Activated T-cell treated with anti-CD3 and anti-CD28 coated beads, Interleukin-2, amount 50 U/mL, for 72 hours (primary cell): ENCODE measurements around the gene ADAMTSL4. TPM values are rescaled to one million over a fixed set of nuclear protein-coding genes. Genes with fewer than 3 reads are reported as not detected.
"Not testable (repeated sequence)": the region's sequence is repeated elsewhere in the genome, so short reads cannot be mapped to it uniquely, and the experiment has no call there.

Experiments used
- ATAC-seq, 2 donors: fragments of 150-1000 bp; cut with Tn5 transposase; replicated peaks in 1 of 2; 2 replicates each; pipeline ENCODE4 v1.10.0; 2021; ENCODE audit warnings: moderate library complexity in 2 of 2, mild to moderate bottlenecking in 1 of 2
- DNase-seq, 2 donors: peaks; one replicate each; pipeline ENCODE4 v3.0.0; 2021 to 2022; ENCODE audit warnings: mixed read lengths in 1 of 2
- H3K27ac Mint-ChIP-seq: one replicate; pipeline ENCODE4 v1.8.0; 2022; ENCODE audit warnings: mild to moderate bottlenecking, moderate library complexity, mixed read lengths
- H3K27me3 Mint-ChIP-seq: one replicate; pipeline ENCODE4 v1.8.0; 2022; ENCODE audit warnings: low read depth, mixed read lengths
- H3K36me3 Mint-ChIP-seq, 2 donors: one replicate each; pipeline ENCODE4 v1.8.0; 2022; ENCODE audit warnings: mixed read lengths in 2 of 2, mild to moderate bottlenecking in 1 of 2; ENCODE audit not compliant: insufficient read depth in 2 of 2
- H3K4me1 Mint-ChIP-seq: one replicate; pipeline ENCODE4 v1.8.0; 2022; ENCODE audit warnings: low read depth, mixed read lengths
- H3K4me3 Mint-ChIP-seq, 2 donors: one replicate each; pipeline ENCODE4 v1.8.0; 2022; ENCODE audit warnings: mild to moderate bottlenecking in 2 of 2, mixed read lengths in 2 of 2, moderate library complexity in 2 of 2
- H3K9me3 Mint-ChIP-seq, 2 donors: one replicate each; pipeline ENCODE4 v1.8.0; 2022; ENCODE audit warnings: mixed read lengths in 2 of 2
- total RNA-seq, 2 donors: library from RNA; stranded (reverse); gene quantifications; one replicate each; pipeline ENCODE4 v1.2.3, GENCODE V29; 2022

ADAMTSL4 gene
- total RNA-seq, 2 donors from 2014 or later: 0.86 to 2.6 TPM

DNA sequence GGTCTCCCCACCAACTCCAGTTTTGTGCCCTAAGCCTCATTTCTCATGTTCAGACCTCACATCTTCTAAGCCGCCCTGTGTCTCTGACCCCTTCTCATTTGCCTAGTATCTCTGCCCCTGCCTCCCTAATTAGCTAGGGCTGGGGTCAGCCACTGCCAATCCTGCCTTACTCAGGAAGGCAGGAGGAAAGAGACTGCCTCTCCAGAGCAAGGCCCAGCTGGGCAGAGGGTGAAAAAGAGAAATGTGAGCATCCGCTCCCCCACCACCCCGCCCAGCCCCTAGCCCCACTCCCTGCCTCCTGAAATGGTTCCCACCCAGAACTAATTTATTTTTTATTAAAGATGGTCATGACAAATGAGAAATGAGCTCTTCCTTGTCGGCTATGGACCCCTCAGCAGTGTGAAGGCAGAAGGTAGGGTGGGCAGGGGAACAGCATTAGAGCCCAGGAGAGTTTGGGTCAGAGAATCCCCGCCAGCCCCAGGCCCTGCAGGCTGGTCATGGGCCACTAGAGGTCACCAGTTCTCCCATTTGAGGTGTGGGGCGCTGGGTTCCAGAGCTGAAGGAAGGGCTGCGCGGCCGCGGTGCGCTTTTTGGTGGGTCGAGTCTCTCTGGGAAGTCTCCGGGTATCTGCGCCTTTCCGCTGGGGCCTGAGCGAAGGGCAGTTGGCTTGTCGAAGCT, 11.5 kb downstream of the ADAMTSL4 start:
- H3K27me3 Mint-ChIP-seq: no peaks in the 10 kb centered on the region
- H3K27ac Mint-ChIP-seq: peak overlapping the region; percentile 100
- peak; percentile 92 to 93 for DNase-seq
- H3K4me1 Mint-ChIP-seq: peaks cover 55% of the 10 kb centered on the region
- peaks cover 0 to 2% of the 10 kb centered on the region in 2 donors for H3K36me3 Mint-ChIP-seq
- ATAC-seq: peak; percentile 35 to 42
- H3K9me3 Mint-ChIP-seq: no peaks in the 10 kb centered on the region
- peak overlapping the region; percentile 89 to 100 for H3K4me3 Mint-ChIP-seq

DNA sequence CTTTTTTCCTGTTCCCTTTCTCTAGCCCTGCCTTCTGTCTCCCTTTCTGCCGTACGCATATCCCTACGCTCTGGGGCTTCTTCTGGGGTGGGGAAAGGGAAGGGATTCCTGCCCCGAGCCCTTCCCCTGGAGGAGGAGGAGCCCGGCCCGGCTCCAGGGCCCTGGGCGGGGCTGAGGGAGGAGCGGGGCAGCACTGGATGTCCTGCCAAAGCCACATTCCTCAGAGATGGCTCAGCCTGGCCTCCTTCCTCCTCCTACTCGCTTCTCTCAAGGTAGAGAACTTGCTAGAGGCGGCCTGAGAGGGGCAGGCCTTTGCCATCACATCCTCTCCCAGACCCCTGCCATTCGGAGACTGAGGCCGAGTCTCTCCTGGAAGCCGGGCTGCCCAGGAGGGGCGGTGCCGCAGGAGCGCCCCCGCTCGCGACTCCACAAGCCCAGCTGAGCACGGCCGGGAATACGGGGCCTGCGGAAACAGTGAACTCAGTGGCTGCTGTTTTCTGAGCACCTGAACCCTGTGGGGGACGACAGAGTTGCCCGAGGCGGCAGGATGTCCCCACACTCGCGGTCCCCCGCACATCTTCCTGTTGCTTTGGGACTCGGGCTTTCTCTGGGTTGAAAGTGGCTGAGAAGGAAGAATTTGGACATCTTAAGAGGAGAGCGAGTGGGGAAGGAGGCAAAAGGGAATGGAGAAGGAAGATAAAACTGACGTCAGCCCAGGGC, 12.2 kb downstream of the ADAMTSL4 start:
- Mint-ChIP-seq H3K4me1 (peaks cover 62% of the 10 kb centered on the region), H3K9me3 (no peaks in the 10 kb centered on the region), H3K36me3 (peaks cover 0 to 2% of the 10 kb centered on the region in 2 donors), H3K27ac (peak overlapping the region; percentile 100), H3K27me3 (no peaks in the 10 kb centered on the region), H3K4me3 (peak overlapping the region; percentile 89 to 100)
- ATAC-seq: peak; percentile 33 to 41
- peak; percentile 78 to 79 for DNase-seq

DNA sequence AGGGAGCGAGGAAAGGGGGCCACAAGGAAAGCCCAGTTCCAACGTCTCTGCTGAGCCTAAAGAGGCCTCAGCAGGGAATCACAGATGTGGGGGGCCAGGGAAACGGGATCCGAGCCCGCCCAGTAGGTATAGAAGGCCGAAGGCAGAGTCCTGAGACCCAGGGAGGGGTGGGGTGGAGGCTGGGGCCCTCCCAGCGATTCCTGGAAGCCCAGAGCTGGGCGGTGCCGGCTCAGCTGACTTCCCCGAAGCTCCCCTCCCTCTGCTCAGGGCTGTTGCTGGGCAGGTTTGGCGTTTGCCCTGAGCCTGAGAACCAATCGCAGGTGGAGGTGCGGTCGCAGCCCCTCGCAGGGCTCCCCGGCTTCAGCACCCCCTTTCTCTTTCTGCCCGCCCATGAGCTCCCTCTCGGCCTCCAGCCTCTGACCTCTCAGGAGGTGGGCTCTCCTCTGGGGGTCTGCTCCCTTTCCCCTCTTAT, 12.8 kb downstream of the ADAMTSL4 start:
- DNase-seq: peak; percentile 94 to 96
- Mint-ChIP-seq H3K27me3 (no peaks in the 10 kb centered on the region), H3K4me3 (peak overlapping the region; percentile 89 to 100), H3K27ac (peak overlapping the region; percentile 100), H3K9me3 (no peaks in the 10 kb centered on the region), H3K4me1 (peaks cover 68% of the 10 kb centered on the region), H3K36me3 (peaks cover under 1 to 2% of the 10 kb centered on the region in 2 donors)
- peak; percentile 55 to 59 for ATAC-seq

DNA sequence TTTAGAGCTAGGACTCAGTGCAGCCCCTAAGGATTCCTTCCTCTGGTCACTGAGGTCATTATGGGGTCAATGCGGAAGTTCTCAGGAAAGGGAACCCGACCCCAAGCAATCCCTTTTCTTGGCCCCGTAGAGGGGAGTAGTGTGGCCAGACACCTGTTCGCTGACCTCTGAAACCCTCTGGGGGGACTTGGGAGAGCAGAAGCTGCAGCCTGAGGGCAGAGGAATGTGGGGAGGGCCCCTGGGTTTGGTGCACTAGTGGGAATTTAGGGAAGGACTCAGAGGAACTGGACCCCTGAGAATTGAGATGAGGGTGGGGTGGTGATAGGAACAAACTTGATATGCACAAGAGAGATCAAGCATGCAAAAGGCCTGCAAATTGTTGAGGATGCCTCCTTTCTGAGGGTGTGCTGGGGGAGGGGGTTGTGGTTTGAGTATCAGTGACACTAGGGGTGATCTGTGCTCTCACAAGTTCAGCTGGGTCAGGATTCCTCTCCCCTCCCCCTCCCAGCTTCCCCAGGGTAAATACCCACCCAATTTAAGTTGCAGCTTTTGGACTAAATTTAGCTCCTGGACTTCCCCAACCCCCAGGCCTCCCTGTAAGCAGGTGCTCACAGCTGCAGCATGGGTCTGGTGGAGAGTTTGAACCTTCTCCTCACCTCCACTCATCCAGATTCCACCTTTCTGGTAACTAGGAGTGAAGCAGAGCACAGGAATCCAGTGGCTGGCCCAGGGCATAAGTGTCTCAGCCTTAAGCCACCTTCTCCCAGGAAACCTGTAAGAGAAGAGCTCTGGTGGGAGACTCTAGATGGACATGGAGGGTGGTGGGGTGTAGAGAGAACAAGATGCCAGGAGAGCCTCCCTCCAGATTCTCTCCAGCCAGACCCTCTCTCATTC, 13.5 kb downstream of the ADAMTSL4 start:
- Mint-ChIP-seq H3K4me3 (peak overlapping the region; percentile 89 to 100), H3K4me1 (peaks cover 75% of the 10 kb centered on the region), H3K36me3 (peaks cover 2 to 3% of the 10 kb centered on the region in 2 donors), H3K27me3 (no peaks in the 10 kb centered on the region), H3K27ac (peak overlapping the region; percentile 100), H3K9me3 (no peaks in the 10 kb centered on the region)
- DNase-seq: peak; percentile 90 to 91
- peak; percentile 25 to 42 for ATAC-seq

DNA sequence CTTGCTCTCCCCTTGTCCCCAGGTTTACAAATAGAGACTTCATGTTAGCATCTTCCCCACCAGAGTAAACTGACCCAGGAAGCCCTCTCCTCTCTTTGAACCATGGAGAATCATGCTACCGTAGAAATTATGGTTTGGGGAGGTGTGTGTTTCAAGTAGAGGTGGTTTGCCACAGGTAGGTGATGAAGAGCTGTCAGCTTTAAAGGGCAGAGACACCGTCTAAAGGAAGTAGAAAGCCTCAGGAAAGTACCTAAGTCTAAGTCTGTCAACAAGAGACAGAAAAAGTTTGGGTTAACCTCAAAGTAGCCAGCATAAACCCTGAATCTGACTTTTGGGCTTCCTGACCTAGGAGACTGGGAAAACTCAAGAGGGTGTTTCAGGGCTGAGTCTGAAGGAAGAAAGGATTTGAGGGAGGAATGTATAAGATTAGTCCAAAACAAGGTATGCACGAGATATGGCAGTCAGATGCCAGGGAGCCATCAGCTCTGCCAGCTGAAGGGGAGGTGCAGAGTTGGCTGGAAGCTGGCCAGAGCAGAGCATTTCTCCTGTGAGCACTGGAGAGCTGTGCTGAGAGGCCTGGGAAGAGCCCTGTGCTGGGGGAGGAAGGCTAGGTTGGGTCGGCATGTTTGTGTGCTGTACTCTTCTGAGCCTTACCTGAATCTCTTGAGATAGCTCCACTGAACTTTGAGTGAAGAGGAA, 14.3 kb downstream of the ADAMTSL4 start:
- Mint-ChIP-seq H3K4me3 (peak overlapping the region; percentile 89 to 100), H3K27ac (peak overlapping the region; percentile 100), H3K4me1 (peaks cover 83% of the 10 kb centered on the region), H3K27me3 (no peaks in the 10 kb centered on the region), H3K36me3 (peaks cover 2 to 3% of the 10 kb centered on the region in 2 donors), H3K9me3 (no peaks in the 10 kb centered on the region)
- DNase-seq (peak in 1 of 2 donors; percentile 66), ATAC-seq (peak; percentile 24 to 43)

DNA sequence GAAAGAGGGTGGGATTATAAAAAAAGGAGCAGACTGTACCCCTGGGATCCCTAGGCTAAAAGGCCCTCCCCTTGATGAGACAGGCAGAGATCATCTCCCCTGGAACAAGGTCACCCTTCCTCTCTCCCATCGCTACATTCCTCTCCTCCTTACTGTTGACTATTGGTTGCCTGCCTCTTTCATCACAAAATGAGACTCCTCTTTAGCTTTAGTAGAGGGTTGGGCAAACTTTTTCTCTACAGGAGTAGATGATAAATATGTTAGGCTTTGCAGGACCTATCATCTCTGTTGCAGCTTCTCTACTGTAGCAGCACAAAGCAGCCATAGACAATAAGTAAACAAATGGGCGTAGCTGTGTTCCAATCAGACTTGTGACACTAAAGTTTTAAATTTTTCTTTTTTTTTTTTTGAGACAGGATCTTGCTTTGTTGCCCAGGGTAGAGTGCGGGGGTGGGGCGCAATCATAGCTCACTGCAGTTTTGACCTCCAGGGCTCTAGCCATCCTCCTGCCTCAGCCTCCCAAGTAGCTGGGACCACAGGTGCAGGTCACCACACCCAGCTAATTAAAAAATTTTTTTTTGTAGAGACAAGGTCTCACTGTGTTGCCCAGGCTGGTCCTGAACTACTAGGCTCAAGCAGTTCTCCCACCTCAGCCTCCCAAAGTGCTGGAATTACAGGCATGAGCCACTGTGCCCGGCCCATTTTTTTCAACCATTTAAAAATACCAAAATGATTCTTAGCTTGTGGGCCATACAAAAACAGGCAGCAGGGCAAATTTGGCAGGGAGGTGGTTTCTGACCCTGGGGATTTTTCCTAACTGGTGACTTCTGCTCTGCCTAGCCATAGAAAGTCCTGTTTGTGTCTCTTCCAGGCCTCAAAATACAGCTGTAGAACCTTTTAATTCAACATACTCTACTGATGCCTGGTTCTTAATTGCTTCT, 15.1 kb downstream of the ADAMTSL4 start:
- peak overlapping the region; percentile 100 for H3K27ac Mint-ChIP-seq

DNA sequence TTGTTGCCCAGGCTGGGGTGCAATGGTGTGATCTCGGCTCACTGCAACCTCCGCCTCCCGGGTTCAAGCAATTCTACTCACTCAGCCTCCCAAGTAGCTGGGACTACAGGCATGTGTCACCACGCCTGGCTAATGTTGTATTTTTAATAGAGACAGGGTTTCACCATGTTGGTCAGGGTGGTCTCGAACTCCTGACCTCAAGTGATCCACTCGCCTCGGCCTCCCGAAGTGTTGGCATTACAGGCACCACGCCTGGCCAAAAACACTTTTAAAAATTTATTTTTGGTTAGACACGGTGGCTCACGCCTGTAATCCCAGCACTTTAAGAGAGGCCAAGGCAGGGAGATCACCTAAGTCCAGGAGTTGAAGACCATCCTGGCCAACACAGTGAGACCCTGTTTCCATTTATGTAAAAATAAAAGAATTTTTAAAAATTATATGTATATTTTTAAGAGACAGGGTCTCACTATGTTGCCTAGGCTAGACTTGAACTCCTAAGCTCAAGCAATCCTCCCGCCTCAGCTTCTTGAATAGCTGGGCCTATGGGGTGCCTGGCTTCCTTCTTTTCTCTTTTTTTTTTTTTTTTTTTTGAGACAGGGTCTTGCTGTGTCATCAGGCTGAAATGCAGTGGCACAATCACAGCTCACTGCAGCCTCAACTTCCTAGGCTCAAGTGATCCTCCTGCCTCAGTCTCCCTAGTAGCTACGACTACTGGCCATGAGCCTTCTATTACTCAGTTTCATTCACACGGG, 16.2 kb downstream of the ADAMTSL4 start:
- H3K27me3 Mint-ChIP-seq, DNase-seq, H3K9me3 Mint-ChIP-seq, H3K36me3 Mint-ChIP-seq, ATAC-seq: not testable (repeated sequence)
- peak overlapping the region; percentile 100 for H3K27ac Mint-ChIP-seq
- H3K4me3 Mint-ChIP-seq: peak overlapping the region; percentile 91 to 100
- peaks cover 95% of the 10 kb centered on the region for H3K4me1 Mint-ChIP-seq

More for the DNA sequence above, 15.1 kb downstream of the ADAMTSL4 start:
- ATAC-seq (no peak), DNase-seq (no peak)
- no peaks in the 10 kb centered on the region for H3K9me3 Mint-ChIP-seq
- H3K4me1 Mint-ChIP-seq: peaks cover 91% of the 10 kb centered on the region
- H3K36me3 Mint-ChIP-seq: peaks cover 2 to 3% of the 10 kb centered on the region in 2 donors
- peak overlapping the region; percentile 89 to 100 for H3K4me3 Mint-ChIP-seq
- H3K27me3 Mint-ChIP-seq: no peaks in the 10 kb centered on the region

DNA sequence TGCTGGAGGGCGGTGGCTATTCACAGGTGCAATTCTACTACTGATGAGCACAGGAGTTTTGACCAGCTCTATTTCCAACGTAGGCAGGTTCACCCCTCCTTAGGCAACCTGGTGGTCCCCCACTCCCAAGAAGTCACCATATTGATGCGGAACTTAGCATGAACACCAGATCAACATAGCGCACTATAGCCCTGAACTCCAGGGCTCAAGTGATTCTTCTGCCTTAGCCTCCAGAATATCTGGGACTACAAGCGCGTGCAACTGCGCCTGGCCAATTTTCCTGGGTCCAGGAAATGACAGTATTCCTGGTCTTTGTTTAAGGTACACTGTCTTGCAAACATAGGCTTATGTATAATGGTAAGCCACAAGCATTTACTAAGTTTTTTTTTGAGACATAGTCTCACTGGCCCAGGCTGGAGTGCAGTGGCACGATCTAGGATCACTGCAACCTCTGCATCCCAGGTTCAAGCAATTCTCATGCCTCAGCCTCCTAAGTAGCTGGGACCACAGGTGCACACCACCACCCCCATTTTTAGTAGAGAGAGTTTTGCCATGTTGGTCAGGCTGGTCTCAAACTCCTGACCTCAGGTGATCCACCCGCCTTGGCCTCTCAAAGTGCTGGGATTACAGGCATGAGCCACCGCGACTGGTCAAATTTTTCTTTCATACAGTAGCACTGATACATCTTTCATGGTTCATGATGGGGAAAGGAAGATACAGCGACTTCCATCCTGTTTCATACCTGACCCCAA, 17.6 kb downstream of the ADAMTSL4 start:
- peaks cover 2 to 3% of the 10 kb centered on the region in 2 donors for H3K36me3 Mint-ChIP-seq
- peak overlapping the region; percentile 98 for H3K27ac Mint-ChIP-seq
- no peak for DNase-seq
- peak overlapping the region; percentile 91 to 99 for H3K4me3 Mint-ChIP-seq
- peaks cover 95% of the 10 kb centered on the region for H3K4me1 Mint-ChIP-seq
- H3K27me3 Mint-ChIP-seq: no peaks in the 10 kb centered on the region
- no peak for ATAC-seq
- H3K9me3 Mint-ChIP-seq: no peaks in the 10 kb centered on the region

DNA sequence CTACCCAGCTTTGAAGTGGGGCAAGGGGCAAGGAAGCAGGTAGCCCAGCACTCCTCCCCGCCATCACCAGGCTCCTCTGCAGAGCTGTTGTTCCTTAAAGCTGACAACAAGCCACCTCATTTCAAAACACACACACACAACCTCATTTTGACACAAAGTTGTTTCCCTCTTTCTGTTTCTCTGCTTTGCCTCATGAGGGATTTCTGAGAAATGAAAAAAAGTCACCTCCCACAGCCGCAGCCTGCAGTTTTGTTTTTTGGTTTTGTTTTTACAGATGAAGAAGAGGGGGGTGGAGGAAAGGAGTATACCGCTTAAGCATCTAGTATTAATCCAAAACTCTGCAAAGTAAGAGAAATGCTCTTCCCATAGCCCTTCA, 18.1 kb downstream of the ADAMTSL4 start:
- DNase-seq (peak; percentile 79 to 81), ATAC-seq (peak; percentile 39 to 43)
- Mint-ChIP-seq H3K9me3 (no peaks in the 10 kb centered on the region), H3K27me3 (no peaks in the 10 kb centered on the region), H3K27ac (peak overlapping the region; percentile 98), H3K4me3 (peak overlapping the region; percentile 91 to 99), H3K4me1 (peaks cover 97% of the 10 kb centered on the region), H3K36me3 (peaks cover 2 to 8% of the 10 kb centered on the region in 2 donors)

DNA sequence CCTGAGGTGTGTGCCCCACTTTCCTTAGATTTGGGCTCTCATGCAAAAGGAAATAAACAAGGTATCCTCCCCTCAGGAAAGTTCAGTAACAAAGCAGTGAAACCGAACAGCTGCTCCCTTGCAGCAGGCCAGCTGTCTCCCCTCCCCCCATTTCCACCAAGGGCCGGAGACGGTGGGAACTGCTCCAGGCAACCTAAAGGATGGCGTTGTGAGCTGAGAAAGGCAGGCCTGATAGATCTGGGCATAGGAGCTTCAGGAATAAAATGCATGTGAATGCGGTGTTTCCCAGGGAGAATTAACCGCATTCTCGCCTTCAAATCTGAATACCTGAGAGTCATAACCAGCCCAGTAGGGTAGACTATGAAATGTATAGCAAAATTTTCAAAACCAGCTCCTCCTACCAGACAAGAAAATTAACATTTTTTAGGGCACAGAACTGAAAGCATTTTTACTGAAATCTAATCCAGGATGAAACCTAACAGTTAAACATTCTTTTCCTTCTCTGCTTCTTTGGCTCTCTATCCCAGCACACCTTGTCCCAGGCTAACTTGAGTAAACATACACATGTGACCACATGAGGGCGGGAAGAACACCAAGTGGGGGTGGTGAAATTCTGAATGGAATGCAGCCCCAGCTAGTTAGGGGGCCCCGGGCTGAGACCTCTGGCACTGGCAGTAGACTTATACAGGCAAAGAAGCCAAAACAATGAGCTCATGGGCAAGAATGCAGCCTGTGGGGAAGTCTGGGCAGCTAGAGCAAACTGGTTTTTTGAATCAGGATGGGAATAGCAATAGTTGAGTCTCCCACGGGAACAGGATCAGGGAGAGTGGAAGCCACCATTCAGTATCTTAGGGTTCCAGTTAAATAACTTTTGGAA, 18.7 kb downstream of the ADAMTSL4 start:
- Mint-ChIP-seq H3K27ac (peak overlapping the region; percentile 98), H3K36me3 (peaks cover 3 to 10% of the 10 kb centered on the region in 2 donors), H3K4me1 (peaks cover 97% of the 10 kb centered on the region), H3K27me3 (no peaks in the 10 kb centered on the region), H3K9me3 (no peaks in the 10 kb centered on the region), H3K4me3 (peak overlapping the region; percentile 91 to 99)
- ATAC-seq (peak; percentile 18 to 24), DNase-seq (peak; percentile 60 to 70)
